Spleen (tissue), 7 donors: ENCODE measurements around the gene NTN1.
A peak's percentile ranks its signal among the peaks of the same experiment; 100 is the strongest.

Source experiments
- POLR2A ChIP-seq, 3 donors: fragments of 450-650 bp; IDR thresholded peaks; one replicate each; pipeline ENCODE4 v1.5.1; 2017; ENCODE audit warnings: antibody characterized with exemption in 3 of 3, mild to moderate bottlenecking in 1 of 3
- TF ChIP-seq, protein P1 (sequence below), 11 experiments: fragments of 200-600 bp in 7 of 11; fragments of 450-650 bp in 4 of 11; sonication (generic) in 4 of 11; IDR thresholded peaks in 8 of 11; conservative IDR thresholded peaks in 3 of 11; 1 replicate in 7 of 11; 2 replicates in 4 of 11; pipeline versions ENCODE4 v1.4.0 to v1.8.0; 2016 to 2021; ENCODE audit warnings: antibody characterized with exemption in 11 of 11, inconsistent platforms in 4 of 11, mild to moderate bottlenecking in 1 of 11
- donor health status: DM: no; HTN: no; CAD: no; lungs with moderate emphysema.
- donor health status: DM: no; HTN: no; CAD: no.
- donor health status: DM: no; HTN: no; CAD: no.

DNA sequence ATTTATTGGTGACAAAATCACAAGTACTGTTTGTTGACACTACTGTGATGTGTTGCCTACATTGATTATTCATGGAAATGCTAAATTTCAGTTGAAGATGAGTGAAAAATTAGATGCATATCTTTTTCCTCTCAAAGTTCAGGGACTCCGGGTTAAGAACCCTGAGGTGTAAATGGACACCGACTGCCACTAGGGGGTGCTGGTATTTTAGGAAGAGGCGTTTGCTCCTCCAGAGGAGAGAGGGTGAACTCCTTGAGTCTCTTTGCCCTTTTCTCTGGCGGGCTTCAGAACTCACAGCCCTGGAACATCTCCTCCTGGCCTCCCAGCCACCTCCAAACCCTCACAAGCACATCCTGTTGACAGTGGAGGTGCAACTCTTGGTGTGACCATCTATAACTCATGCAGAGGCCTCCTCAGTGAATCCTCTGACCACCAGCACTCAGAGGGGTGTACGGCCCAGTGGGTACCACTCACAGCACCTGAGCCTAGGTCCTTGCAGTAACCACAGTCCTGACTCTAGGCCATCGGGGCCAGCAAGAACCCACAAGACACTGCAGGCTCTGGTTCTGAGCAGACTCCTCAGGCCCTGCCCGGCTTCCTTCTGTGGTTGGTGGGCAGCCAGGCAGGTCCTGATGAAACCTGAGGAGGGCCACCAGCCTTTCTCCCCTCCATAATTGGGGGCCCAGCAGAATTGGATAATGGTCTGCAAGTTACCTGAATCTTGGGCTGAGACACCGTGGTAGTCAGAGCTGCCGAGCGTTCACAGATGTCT, 29.6 kb upstream of the NTN1 start:
- TF ChIP-seq, protein P1, sequence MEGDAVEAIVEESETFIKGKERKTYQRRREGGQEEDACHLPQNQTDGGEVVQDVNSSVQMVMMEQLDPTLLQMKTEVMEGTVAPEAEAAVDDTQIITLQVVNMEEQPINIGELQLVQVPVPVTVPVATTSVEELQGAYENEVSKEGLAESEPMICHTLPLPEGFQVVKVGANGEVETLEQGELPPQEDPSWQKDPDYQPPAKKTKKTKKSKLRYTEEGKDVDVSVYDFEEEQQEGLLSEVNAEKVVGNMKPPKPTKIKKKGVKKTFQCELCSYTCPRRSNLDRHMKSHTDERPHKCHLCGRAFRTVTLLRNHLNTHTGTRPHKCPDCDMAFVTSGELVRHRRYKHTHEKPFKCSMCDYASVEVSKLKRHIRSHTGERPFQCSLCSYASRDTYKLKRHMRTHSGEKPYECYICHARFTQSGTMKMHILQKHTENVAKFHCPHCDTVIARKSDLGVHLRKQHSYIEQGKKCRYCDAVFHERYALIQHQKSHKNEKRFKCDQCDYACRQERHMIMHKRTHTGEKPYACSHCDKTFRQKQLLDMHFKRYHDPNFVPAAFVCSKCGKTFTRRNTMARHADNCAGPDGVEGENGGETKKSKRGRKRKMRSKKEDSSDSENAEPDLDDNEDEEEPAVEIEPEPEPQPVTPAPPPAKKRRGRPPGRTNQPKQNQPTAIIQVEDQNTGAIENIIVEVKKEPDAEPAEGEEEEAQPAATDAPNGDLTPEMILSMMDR (IDR thresholded peaks at IDR 0.05 in 8 of 11, conservative IDR thresholded peaks at IDR 0.05 in 3 of 11), result peak in 10 of 11 experiments; percentile 33 to 83 (median 70)
- no peak for TF ChIP-seq POLR2A (IDR thresholded peaks at IDR 0.05)
